Thyroid gland (tissue), 4 donors: Measurements from ENCODE around the gene CACNG7. TPM values are rescaled to one million over a fixed set of nuclear protein-coding genes. Genes with fewer than 3 reads are reported as not detected.
"Not testable (repeated sequence)": the region's sequence is repeated elsewhere in the genome, so short reads cannot be mapped to it uniquely, and the experiment has no call there.

Source experiments
- DNase-seq, 2 donors: peaks; one replicate each; pipeline ENCODE4 v3.0.0-alpha.2; 2019
- H3K27ac ChIP-seq, 3 donors: fragments of 200-600 bp; sonication (generic); 1 replicate in 2 of 3; 2 replicates in 1 of 3; pipeline ENCODE4 v1.5.1; 2016 to 2019; ENCODE audit warnings: mild to moderate bottlenecking in 1 of 3, moderate library complexity in 1 of 3
- H3K27me3 ChIP-seq: fragments of 200-600 bp; sonication (generic); one replicate; pipeline ENCODE4 v1.5.1; 2019
- H3K36me3 ChIP-seq, 2 donors: fragments of 200-600 bp; sonication (generic); one replicate each; pipeline ENCODE4 v1.5.1; 2016 to 2019
- H3K4me1 ChIP-seq, 2 donors: fragments of 200-600 bp; sonication (generic); one replicate each; pipeline ENCODE4 v1.5.1; 2017 to 2019
- H3K4me3 ChIP-seq, 3 donors: fragments of 200-600 bp; sonication (generic); replicated peaks in 1 of 3; 1 replicate in 2 of 3; 2 replicates in 1 of 3; pipeline ENCODE4 v1.5.1; 2016; ENCODE audit warnings: mild to moderate bottlenecking in 1 of 3
- H3K9me3 ChIP-seq: fragments of 200-600 bp; sonication (generic); one replicate; pipeline ENCODE4 v1.5.1; 2017
- POLR2A ChIP-seq, 2 donors: fragments of 450-650 bp; IDR thresholded peaks; one replicate each; pipeline ENCODE4 v1.6.1; 2017; ENCODE audit warnings: antibody characterized with exemption in 2 of 2, mild to moderate bottlenecking in 2 of 2, moderate library complexity in 1 of 2
- WGBS, 2 donors: methylation state at CpG; one replicate each; pipeline ENCODE4 v1.1.5; 2017; 5-methylcytosine and 5-hydroxymethylcytosine counted together
- intact Hi-C: fragments of 100-400 bp; cut with DNase I; formaldehyde crosslinking; loops from one replicate; pipeline ENCODE4 v1.15.1; 2023
- total RNA-seq, 4 donors: library from RNA; depleted of rRNA; stranded (reverse); fragments of >200 nt; gene quantifications; one replicate each; pipeline ENCODE4 v1.2.3, GENCODE V29; 2016
- TF ChIP-seq, protein P1 (sequence below), 6 experiments: fragments of 200-600 bp in 3 of 6; fragments of 450-650 bp in 3 of 6; sonication (generic) in 3 of 6; IDR thresholded peaks; one replicate each; pipeline ENCODE4 v1.5.1; 2016 to 2019; ENCODE audit warnings: antibody characterized with exemption in 6 of 6, mild to moderate bottlenecking in 2 of 6, inconsistent platforms in 1 of 6, moderate library complexity in 1 of 6

CACNG7 gene
- total RNA-seq, 4 donors from 2014 or later: not detected

DNA sequence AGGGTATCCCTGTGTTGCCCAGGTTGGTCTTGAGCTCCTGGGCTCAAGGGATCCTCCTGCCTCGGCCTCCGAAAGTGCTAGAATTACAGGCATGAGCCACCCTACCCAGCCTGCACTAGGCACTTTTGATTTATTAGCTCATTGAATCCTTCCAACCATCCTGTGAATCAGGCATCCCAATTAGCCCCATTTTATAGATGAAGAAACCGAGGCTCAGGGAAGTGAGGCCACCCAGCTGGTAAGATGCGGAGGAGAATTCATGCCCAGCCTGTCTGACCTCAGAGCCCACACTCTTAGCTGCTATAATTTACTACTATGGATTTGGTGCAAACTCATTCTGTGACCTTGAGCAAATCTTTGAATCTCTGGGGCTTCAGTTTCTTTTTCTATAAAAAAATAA lies 35.9 kb downstream of the CACNG7 start:
- no peak for DNase-seq
- Histone ChIP-seq H3K27ac (no peak overlapping the region), H3K4me3 (no peak overlapping the region), H3K4me1 (no peaks in the 10 kb centered on the region), H3K27me3 (peaks cover 9% of the 10 kb centered on the region), H3K9me3 (no peaks in the 10 kb centered on the region), H3K36me3 (no peaks in the 10 kb centered on the region)
- intact Hi-C loops: no loop called here
- WGBS, 2 donors: 89 to 92% methylated on average over 4 of the region's 4 CpGs
- TF ChIP-seq, protein P1, sequence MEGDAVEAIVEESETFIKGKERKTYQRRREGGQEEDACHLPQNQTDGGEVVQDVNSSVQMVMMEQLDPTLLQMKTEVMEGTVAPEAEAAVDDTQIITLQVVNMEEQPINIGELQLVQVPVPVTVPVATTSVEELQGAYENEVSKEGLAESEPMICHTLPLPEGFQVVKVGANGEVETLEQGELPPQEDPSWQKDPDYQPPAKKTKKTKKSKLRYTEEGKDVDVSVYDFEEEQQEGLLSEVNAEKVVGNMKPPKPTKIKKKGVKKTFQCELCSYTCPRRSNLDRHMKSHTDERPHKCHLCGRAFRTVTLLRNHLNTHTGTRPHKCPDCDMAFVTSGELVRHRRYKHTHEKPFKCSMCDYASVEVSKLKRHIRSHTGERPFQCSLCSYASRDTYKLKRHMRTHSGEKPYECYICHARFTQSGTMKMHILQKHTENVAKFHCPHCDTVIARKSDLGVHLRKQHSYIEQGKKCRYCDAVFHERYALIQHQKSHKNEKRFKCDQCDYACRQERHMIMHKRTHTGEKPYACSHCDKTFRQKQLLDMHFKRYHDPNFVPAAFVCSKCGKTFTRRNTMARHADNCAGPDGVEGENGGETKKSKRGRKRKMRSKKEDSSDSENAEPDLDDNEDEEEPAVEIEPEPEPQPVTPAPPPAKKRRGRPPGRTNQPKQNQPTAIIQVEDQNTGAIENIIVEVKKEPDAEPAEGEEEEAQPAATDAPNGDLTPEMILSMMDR (IDR thresholded peaks at IDR 0.05): no peak
- TF ChIP-seq POLR2A (IDR thresholded peaks at IDR 0.05): no peak

DNA sequence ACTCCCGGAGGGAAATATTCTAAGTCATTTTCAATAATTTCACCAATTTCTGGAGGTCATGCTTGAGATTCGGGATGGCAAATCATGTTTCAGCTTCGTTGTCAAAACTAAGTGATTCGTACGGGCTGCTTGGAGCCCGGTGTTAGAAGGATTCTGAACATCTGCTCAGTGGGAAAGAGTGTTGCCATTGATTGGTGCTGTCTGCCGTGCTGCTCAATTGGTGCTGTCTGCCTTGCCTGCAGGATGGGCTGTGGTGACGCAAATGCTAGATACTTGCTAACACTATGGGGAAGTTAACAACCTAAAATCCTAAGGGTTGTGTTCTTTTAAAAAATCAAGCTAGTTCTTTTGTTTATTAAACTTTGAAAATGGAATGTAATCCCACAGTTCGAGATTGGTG lies 36.4 kb downstream of the CACNG7 start:
- intact Hi-C loops: no loop called here
- Histone ChIP-seq H3K27ac (no peak overlapping the region), H3K9me3 (no peaks in the 10 kb centered on the region), H3K27me3 (peaks cover 9% of the 10 kb centered on the region), H3K4me3 (no peak overlapping the region), H3K4me1 (no peaks in the 10 kb centered on the region), H3K36me3 (no peaks in the 10 kb centered on the region)
- WGBS, 2 donors: 39 to 55% methylated on average over 9 of the region's 9 CpGs
- TF ChIP-seq, protein P1 (IDR thresholded peaks at IDR 0.05): no peak
- TF ChIP-seq POLR2A (IDR thresholded peaks at IDR 0.05): no peak
- no peak for DNase-seq

DNA sequence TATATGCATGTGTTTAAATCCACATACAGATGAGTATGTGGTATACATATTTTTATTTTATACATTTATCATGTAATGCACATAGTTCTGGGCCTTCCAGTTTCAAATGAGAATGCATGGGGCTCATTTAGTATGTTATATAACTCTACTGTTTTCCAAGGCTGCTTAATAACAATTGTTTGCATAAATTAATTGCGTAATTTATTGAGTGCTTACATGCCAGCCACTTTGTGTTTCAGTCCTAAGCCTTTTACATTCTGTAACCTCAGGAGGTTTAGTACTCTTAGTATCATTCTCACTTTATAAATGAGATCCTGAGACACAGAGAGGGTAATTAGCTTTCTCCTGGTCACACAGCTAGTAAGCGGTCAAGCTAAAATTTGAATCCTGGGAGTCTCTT lies 36.9 kb downstream of the CACNG7 start:
- 97 to 98% methylated on average over 2 of the region's 2 CpGs for WGBS, 2 donors
- Histone ChIP-seq H3K4me1 (no peaks in the 10 kb centered on the region), H3K9me3 (no peaks in the 10 kb centered on the region), H3K27me3 (peaks cover 9% of the 10 kb centered on the region), H3K4me3 (no peak overlapping the region), H3K36me3 (no peaks in the 10 kb centered on the region), H3K27ac (no peak overlapping the region)
- TF ChIP-seq, protein P1 (IDR thresholded peaks at IDR 0.05): no peak
- no peak for TF ChIP-seq POLR2A (IDR thresholded peaks at IDR 0.05)
- no peak for DNase-seq
- intact Hi-C loops: no loop called here

DNA sequence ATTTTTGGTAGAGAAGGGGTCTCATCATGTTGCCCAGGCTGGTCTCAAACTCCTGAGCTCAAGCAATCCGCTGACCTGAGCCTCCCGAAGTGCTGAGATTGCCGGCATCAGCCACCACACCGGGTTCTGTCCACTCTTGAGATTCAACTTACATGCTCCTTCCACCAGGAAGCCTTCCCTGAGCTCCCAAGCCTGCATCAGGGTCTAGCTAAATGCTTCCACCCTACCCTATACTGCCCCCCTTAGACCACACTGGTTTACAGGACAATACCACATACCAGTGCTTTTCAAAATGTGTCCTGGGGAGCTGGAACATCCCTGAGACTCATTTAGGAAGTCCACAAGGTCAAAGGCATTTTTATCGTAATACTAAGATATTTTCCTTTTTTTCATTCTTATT lies 38.5 kb downstream of the CACNG7 start:
- TF ChIP-seq, protein P1 (IDR thresholded peaks at IDR 0.05): no peak
- TF ChIP-seq POLR2A (IDR thresholded peaks at IDR 0.05): no peak
- no peak for DNase-seq
- H3K27ac ChIP-seq: no peak overlapping the region
- 67 to 69% methylated on average over 5 of the region's 5 CpGs for WGBS, 2 donors
- H3K36me3 ChIP-seq: no peaks in the 10 kb centered on the region
- no peaks in the 10 kb centered on the region for H3K9me3 ChIP-seq
- intact Hi-C loops: no loop called here
- no peaks in the 10 kb centered on the region for H3K27me3 ChIP-seq
- no peak overlapping the region for H3K4me3 ChIP-seq
- H3K4me1 ChIP-seq: no peaks in the 10 kb centered on the region

DNA sequence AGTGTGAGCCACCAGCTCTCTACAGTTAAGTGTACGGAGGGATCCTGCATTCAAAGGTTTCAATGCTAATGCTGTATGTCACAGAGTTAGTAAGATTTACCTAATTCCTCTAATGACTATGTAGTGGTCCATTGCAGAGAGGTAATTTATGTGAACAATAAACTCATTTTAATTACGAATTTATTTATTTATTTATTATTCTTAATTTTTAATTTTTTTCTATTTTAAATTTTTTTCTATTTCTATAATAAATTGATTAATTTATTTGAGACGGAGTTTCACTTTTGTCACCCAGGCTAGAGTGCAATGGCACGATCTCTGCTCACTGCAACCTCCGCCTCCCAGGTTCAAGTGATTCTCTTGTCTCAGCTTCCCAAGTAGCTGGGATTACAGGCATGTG lies 39.5 kb downstream of the CACNG7 start:
- WGBS, 2 donors: 66 to 84% methylated on average over 5 of the region's 5 CpGs
- H3K27ac ChIP-seq, H3K4me1 ChIP-seq, DNase-seq, H3K27me3 ChIP-seq, H3K4me3 ChIP-seq, H3K9me3 ChIP-seq, intact Hi-C loops, H3K36me3 ChIP-seq: not testable (repeated sequence)

DNA sequence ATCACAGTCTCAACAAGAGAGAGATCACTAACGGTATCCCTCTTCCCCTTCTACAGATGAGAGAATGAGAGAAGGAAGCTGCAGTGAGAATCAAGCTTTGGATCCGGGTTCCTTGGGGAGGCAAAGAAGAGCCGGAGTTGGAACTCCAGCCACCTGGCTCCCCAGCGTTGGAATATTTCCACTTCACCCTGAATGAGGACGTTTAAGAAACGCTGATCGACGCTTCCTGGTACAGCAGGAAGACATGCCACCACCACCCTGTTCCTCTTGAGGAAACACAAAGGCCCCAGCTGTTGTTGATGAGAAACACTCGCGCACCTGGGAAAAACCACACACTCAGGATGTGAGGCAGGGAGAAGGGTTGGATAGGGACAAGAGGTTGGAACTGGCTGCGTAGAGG lies 42.4 kb downstream of the CACNG7 start:
- H3K27ac ChIP-seq: no peak overlapping the region
- H3K36me3 ChIP-seq: no peaks in the 10 kb centered on the region
- intact Hi-C loops: no loop called here
- DNase-seq: no peak
- H3K4me1 ChIP-seq: no peaks in the 10 kb centered on the region
- 41 to 50% methylated on average over 11 of the region's 11 CpGs for WGBS, 2 donors
- H3K4me3 ChIP-seq: no peak overlapping the region
- TF ChIP-seq, protein P1 (IDR thresholded peaks at IDR 0.05): no peak
- no peak for TF ChIP-seq POLR2A (IDR thresholded peaks at IDR 0.05)
- no peaks in the 10 kb centered on the region for H3K27me3 ChIP-seq
- no peaks in the 10 kb centered on the region for H3K9me3 ChIP-seq
